CD4-positive, alpha-beta T cell treated with Interleukin-15 for 1 hour (primary cell): ENCODE measurements around the gene ASTN2.

ENCODE experiments used
- DNase-seq: peaks from one replicate; pipeline ENCODE4 v3.0.0-alpha.2; 2020

The ASTN2 gene

GRCh38 chr9:116436121-116436520 is 978.7 kb downstream of the ASTN2 start:
- no peak for DNase-seq

DNA sequence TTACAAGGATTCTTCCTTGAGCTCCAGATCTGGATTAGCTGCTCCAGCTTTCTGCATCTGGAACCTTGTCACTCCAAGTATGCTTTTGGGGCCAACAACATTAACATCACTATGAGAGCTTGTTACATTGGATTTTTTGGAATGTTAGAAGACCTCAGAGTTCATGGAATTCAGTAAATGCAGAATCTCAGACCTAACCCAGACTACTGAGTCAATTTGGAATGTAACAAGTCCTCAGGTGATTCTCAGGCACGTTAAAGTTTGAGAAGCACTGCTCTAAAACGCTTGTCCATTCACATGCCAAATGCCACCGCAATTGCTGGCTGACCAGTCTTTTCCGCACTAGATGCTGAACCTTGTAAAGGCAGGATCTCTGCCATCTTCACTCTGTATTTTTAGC is 979.2 kb downstream of the ASTN2 start:
- DNase-seq: no peak

GRCh38 chr9:116434314-116434713 is 980.5 kb downstream of the ASTN2 start:
- DNase-seq: no peak

DNA sequence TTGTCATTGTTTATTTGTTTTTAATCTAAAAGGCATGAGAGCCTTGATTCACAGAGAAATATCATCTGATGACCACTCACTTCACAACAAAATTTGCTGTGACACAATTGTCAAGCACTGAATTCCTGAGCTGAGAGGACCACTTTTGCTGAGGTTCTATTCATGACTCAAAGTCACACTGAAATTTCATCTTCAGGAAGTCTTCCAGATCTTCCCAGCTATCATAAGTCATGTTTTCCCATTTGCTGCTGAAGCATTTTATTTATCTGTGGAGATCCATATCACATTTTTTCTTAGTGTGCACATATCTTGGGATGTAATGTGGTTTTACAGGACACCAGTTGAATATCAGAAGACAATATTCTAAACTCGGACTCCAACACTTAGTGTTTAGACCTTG is 982.8 kb downstream of the ASTN2 start:
- DNase-seq: no peak

DNA sequence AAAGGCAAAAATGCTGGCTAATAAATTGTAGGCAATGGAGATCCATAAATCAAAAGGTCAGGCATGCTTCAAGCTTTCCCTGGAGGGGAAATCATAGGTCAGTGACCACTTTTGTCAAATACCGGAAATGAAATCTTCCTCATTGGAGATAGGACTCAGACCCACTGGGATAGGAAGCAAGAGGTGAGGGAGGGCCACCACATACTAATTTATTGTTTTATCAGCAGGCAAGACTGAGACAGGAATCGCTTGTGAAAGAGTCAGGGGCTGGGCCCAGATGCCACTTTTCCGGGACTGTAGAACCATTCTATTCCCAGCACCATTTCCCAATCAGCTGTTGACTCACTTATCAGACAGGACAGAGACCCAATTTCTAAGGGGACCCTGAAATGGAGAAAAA is 984.0 kb downstream of the ASTN2 start:
- no peak for DNase-seq

GRCh38 chr9:116425244-116425643 is 989.6 kb downstream of the ASTN2 start:
- no peak for DNase-seq

DNA sequence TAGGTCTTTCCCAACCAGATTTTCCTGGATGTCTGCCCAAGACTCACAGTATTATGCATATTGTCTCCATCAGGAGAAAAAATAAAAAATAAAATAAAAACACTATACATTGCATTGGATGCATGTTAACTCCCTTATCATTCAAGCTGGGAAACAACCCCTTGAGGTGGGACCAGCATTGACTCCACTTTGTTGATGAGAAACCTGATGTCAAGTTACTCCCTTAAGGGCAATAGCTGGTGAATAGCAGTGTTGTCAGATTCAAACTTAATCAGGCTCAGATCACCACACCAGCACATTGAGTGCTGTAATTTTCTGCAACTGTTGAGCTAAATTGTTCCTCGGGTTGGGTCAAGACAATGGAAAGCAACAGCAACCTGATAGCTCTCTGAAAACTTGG is 991.7 kb downstream of the ASTN2 start:
- no peak for DNase-seq

DNA sequence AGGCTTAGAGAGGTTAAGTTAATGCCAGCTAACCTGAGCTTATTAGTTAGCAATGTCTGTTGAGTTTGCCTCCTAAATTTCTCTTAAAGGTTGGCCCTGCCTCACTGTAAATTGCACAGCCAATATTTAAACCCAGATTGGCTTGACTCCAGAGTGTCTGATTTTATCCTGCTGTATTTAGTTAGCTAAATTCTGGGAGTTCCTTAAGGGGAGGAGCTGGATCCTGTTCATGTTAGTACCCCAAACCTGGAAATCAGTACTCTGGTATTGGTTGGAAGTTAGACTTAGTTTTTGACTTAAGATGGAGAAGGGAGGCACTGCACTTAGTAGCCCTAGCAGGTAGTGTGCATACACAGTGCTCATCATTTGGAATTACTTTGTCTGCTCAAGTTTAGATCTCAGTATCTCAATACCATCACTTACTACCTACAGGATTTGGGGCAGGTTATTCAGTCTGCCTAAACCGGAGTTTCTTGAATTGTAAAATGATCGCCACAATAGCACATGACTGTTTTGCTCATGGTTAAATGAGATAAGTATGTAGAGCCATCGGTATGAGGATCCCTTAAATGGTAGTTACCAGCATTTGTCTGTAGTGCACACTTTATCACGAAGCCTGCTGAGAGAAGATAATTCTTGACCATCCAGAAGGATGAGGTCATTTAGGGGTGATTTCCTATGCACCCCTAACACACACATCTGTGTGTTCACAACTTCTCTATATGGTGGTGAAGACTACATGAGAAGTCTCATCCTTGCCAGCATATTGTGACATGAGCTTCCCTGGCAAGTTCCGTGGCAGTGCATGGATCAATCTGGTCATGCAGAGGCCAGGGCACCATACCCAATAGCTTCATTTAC is 992.5 kb downstream of the ASTN2 start:
- DNase-seq: no peak

GRCh38 chr9:116420993-116421538 is 993.8 kb downstream of the ASTN2 start:
- DNase-seq: no peak

GRCh38 chr9:116419181-116419580 is 995.7 kb downstream of the ASTN2 start:
- DNase-seq: no peak

DNA sequence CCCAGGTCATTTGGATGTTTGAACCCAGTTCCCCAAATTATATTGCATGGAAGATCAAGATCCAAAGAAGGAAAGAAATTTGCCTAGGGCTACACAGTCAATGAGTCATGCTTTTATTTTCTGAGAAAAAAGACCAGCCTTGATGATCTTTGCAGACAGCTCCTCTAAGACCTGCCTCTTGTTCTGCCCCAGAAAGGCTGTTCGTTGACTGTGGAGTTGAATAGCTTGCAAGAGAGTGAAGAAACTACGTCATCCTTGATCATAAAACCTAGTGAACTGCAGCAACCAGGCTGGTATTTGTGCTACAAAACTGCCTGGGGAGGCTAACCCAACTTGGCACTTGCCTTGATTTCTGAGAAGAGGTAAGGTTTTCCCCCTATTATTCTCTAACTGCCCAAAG is 997.4 kb downstream of the ASTN2 start:
- DNase-seq: no peak

DNA sequence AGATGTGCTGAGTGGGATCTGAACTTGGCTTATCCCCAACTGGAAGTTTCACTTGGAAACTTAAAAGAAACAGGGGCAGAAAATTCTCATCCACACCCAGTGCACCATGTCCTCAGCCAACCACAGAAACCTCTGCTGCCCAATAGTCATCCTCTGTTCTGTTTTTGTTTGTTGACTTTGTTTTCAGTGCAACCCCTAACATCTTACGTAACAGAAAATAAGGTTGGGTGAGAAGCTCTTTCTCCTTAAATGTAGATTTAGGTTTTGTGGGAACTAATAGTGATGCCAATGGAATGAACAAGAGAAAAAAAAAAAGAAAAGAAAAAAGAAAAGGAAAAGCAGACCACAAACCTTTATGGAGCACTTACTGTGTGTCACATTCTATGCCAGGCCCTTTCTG is 998.4 kb downstream of the ASTN2 start:
- DNase-seq: no peak

- DNase-seq: no peak
Measured at GRCh38 chr9:116414374-116414773, 1000.5 kb downstream of the ASTN2 start.

DNA sequence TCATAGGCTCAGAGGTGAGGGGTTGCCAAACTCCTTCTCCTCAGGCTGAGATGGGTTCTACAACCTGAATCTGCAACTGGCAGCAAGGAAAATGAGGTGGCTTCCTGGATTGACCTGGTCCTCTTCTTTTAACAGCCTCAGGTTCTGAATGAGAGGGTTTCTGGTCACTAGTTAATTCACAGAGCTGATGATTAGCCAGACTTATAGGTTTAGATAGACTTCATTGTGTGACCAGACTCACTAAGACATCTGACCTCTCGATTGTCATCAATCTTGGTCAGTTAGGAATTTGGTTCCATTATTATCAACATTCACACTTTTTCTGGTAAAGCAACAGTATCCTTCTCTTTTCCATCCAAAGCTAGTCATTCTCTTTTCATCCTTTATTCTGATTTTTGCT is 1003.4 kb downstream of the ASTN2 start:
- DNase-seq: no peak

DNA sequence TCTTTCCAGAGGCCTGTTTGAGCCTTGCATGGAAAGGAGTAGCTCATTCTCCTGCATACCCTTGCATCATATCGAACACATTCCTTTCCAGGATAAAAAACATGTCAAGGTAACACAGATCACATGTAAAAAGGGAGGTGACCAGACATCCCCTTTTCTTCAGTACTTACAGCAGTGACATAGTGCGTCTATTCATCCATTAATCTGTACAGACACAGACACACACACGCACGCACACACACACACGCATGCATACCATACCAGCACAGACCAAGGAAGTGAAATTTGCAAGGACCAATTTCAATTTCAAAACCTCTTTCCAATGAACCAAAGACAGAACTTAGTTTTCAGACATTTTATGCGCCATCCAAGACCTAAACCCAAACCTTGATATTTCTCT is 1005.2 kb downstream of the ASTN2 start:
- no peak for DNase-seq

- DNase-seq: no peak
Measured at GRCh38 chr9:116409129-116409528, 1005.7 kb downstream of the ASTN2 start.

GRCh38 chr9:116406469-116406868 is 1008.4 kb downstream of the ASTN2 start:
- DNase-seq: no peak

DNA sequence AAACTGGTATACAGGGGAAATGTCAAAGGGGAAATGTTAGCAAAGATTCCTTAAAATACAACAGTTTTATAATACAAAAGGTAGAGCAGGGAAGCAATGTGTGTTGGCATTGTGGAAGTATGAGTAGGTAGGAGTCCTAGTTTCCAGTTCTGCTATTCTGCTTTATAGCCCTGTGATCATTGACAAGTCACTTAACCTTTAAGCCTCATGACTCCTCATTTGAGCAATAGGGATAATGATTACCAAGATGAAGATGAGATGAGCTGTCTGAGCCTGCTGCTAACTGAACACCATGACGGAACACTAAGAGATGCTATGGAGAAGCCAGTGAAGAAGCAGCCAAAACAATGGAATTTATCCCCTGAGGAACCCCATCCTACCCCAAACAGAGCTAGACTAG is 1009.5 kb downstream of the ASTN2 start:
- no peak for DNase-seq

DNA sequence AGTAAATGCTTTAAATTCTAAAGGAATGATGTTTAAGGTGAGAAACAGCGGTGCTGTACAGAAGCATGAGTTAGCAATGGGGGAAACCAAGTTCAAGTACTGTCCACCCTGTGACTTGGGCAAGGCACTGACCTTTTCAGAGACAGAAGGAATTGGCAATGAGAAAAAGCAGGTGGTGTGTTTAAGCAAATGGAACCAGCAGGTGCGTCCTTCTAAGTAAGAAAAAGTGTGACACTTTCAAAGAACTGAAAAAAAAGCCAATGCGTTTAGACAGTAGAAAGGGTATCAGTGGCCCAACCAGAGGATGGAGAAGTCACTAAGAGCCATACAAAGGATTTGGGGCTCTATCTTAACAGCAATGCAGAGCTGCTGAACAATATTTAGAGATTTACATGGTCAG is 1010.6 kb downstream of the ASTN2 start:
- no peak for DNase-seq

DNA sequence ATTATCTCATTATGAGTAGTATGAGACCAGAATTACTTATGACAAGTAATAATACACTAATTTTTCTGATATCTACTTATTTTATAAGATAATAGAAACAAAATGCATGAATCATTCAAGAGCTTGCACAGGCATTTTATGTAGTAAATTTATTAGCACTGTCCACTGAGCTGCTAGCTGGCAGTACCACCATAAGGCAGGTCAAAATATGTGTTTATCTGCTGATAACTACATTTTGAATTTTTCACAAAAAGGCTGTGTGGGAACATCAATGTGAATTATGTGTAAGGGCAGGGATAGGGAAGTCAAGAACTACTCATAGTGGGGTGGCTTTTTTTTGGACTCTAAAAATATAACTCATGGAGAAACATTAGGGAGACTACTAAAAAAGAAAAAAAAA is 1011.7 kb downstream of the ASTN2 start:
- no peak for DNase-seq

DNA sequence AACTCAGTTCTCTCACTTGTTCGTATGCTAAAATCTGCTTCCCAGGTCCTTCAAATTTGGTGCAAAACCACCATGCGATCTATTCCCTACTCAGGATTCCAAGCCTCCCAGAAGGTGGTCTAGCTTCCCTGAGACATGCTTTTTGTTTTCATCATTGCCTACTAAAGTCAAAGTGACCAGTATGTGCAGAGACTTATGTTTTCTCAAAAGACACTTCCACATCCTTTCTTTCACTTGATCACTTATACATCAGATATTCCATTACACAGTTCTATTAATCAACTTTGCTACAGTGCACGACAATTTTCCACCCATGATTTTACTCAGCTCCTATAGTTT is 1019.2 kb downstream of the ASTN2 start:
- DNase-seq: no peak

DNA sequence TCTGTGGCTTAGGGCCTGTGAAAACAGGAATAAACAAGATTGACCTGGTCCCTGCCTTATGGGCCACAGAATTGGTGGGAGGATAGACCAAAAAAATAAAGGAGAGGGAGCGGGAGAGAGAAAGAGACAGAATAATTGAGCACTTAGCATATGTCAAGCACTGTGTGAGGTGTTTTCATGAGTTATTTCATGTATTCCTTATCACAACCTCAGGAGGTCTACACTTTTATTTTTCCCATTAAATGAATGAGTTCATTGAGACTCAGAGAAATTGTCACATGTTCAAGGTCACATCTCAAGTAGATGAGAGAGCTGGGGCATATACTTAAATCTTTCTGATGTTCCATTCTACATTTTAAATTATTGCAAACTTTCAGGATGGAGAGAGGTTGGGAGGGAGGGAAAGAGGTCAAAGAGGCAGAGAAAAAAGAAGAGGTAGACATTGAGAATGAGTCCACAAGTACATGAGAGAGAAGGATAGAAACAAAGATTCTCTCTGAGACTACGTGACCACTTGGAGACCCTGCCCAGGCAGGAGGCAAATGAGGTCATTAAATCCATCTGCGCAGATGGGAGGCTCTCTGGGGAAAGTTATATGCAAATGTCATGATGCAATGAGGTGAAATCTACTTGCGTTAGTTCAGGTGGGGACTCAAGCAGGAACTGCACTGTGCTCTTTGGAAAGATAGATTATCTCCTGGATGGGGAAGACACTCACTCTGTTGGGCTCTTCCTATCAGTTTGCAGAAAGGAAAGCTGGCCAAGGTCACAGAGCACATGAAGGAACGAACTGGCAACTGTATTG is 1019.8 kb downstream of the ASTN2 start:
- DNase-seq: no peak

GRCh38 chr9:116394070-116394469 is 1020.8 kb downstream of the ASTN2 start:
- no peak for DNase-seq

- no peak for DNase-seq
Measured at GRCh38 chr9:116393198-116393597, 1021.7 kb downstream of the ASTN2 start.
